HUES48 (cell line): ENCODE data around the gene TPM4.

Experiments used
- H3K27ac ChIP-seq: one replicate; pipeline ENCODE4 v1.7.0; 2013; ENCODE audit warnings: low read depth, low read length, inconsistent platforms
- H3K27me3 ChIP-seq: 2 replicates; pipeline ENCODE4 v1.6.1; 2013; ENCODE audit warnings: mild to moderate bottlenecking, low read length; ENCODE audit not compliant: control insufficient read depth, insufficient read depth
- H3K36me3 ChIP-seq: 2 replicates; pipeline ENCODE4 v1.6.1; 2013; ENCODE audit warnings: low read length; ENCODE audit not compliant: control insufficient read depth, insufficient read depth
- H3K4me1 ChIP-seq: 2 replicates; pipeline ENCODE4 v1.6.1; 2013; ENCODE audit warnings: mild to moderate bottlenecking, low read length; ENCODE audit not compliant: control insufficient read depth, insufficient read depth
- H3K4me3 ChIP-seq: 2 replicates; pipeline ENCODE4 v1.5.1; 2013; ENCODE audit warnings: mild to moderate bottlenecking, low read depth, low read length
- H3K9ac ChIP-seq: 2 replicates; pipeline ENCODE4 v1.6.1; 2013; ENCODE audit warnings: mild to moderate bottlenecking, low read depth, low read length, moderate library complexity
- H3K9me3 ChIP-seq: 2 replicates; pipeline ENCODE4 v1.6.1; 2013; ENCODE audit warnings: low read length; ENCODE audit not compliant: control insufficient read depth, insufficient read depth

Gene TPM4

DNA sequence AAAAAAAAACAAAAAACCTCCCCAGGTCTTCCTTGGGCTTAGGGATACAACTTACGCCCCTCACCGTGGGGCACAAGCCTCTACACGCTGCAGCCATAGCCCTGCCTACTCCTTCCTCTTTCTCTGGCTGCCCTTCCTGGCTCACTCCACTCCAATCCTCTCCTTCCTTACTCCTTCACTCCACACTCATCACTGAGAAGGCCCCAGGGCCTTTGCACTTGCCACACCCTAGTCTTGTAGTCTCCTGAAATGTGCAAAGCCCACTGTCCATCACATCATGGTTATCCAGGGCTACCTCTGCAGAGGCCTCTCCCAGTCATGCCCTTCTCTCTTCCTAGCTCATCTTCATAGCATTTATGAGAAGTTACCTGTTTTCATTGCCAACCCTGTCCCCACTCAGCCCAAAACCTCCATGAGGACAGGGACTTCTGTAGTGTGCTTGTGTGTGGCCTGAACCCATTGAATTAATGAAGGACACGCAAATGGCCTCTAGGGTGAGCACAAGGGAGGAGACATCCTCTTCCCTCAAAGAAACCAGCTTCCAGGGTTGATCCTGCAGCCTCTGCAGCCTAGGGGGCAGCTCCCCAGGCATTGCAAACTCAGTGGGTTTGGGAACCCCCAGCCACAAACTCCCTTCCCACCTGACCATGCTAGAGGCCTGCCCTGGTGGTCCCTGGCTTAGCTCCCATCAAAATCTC is 59.3 kb downstream of the TPM4 start:
- Histone ChIP-seq H3K36me3 (peaks cover 36% of the 10 kb centered on the region), H3K27ac (no peak overlapping the region), H3K9me3 (no peaks in the 10 kb centered on the region), H3K27me3 (no peaks in the 10 kb centered on the region), H3K9ac (no peak overlapping the region), H3K4me1 (no peaks in the 10 kb centered on the region), H3K4me3 (no peak overlapping the region)

DNA sequence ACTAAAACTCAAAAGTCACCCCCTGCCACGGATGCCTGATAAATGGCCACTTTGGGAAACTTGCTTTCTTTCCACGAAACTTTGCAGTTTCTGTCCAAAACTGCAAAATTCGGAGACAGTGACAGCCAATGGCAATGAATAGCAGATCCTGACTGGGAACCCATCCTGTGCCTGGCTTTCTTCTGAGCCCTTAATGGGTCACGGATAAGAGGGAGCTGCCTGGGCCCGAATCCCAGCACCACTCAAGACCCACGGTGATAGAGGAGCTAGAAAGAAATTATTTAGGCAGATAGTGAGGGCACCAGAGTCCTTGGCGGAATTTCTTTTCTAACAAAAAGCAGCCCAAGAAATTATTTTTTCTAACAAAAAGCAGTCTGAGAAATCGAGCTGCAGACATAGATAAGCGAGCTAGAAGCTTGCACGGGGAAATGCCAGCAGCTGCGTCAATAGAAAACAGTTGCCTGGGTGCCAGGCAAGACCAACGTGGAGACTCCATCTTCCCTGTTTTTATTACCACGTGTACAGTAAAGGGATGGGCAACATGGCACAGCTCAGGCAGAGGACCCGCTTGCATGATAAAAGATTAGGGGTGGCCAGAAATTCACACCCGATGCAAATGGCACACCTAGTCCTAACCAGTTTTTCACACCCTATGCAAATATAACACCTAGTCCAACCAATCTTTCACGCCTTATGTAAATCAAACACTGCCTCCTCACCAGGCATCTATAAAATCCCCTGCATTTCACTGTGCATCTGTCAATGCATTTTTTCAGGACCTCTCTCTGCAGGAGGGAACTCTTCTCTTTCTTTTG is 60.1 kb downstream of the TPM4 start:
- Histone ChIP-seq H3K9ac (no peak overlapping the region), H3K36me3 (peaks cover 33% of the 10 kb centered on the region), H3K4me1 (no peaks in the 10 kb centered on the region), H3K27ac (no peak overlapping the region), H3K27me3 (no peaks in the 10 kb centered on the region), H3K4me3 (no peak overlapping the region), H3K9me3 (no peaks in the 10 kb centered on the region)

GRCh38 chr19:16139752-16140151 is 63.5 kb downstream of the TPM4 start:
- Histone ChIP-seq H3K4me3 (no peak overlapping the region), H3K9me3 (no peaks in the 10 kb centered on the region), H3K9ac (no peak overlapping the region)

GRCh38 chr19:16141043-16141442 is 64.7 kb downstream of the TPM4 start:
- H3K4me3 ChIP-seq: no peak overlapping the region
- H3K27ac ChIP-seq: no peak overlapping the region
- no peaks in the 10 kb centered on the region for H3K9me3 ChIP-seq
- no peak overlapping the region for H3K9ac ChIP-seq
- H3K36me3 ChIP-seq: no peaks in the 10 kb centered on the region
- H3K27me3 ChIP-seq: no peaks in the 10 kb centered on the region
- H3K4me1 ChIP-seq: peaks cover 8% of the 10 kb centered on the region; the same call in 1 of the 2 replicates

More at GRCh38 chr19:16139752-16140151, 63.5 kb downstream of the TPM4 start:
- Histone ChIP-seq H3K36me3 (no peaks in the 10 kb centered on the region), H3K27me3 (no peaks in the 10 kb centered on the region), H3K4me1 (peaks cover 8% of the 10 kb centered on the region; the same call in 1 of the 2 replicates), H3K27ac (no peak overlapping the region)

DNA sequence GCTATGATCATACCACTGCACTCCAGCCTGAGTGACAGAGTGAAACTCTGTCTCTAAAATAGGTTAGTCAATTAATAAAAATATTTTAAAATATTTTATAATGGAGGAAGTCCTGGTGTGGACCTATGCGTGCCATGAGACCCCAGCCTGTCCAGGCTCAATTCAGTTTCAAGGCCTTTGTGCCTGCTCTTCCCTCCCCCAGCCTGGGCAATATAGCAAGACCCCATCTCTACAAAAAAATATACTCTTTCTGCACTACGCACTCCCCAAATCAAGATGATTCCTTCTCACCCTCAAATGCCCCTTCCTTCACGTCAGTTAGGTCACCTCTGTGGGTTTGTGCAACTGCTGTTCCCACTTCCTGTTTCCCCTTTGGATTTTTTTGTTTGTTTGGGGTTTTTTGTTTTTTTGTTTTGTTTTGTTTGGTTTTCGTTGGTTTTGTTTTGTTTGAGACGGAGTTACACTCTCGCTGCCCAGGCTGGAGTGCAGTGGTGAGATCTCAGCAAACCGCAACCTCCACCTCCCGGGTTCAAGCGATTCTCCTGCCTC is 65.8 kb downstream of the TPM4 start:
- Histone ChIP-seq H3K27ac (no peak overlapping the region), H3K4me3 (no peak overlapping the region)

DNA sequence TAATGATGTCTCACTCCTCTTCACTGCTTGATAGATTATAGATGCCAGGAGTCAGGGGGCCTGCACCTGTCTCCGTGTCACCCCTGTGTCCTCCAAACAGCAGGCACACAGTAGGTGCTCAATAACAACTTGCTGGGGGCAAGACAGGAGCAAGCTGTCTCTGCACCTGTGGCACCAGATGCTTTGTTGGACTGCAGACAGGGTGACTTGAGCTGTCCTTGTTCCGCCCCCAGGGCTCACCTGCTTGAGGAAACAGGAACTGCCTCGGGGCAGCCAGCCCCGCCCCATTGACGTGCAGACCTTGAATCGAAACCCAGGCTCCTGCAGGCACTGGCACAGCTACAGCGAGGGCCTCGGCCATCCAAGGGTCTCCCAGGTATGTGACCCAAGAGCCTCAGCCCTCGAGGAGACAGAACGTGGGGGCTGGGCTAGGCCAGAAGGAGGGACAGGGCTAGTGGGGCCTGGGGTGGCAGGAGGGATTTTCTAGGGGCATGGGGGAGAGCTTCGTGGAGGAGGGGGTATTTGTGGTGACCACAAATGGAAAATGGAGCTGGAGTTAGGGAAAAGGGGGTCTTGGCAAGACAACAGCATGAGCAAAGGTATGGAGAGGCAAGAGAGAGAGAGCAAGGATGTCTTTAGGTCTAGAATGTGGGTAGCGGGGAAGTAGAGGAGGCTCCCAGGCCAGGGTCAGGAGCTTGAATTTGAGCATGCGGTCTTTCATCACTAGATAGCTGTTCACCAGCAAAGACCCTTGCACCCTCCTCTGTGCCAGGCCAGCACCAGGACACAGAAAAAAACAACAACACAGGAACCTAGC is 67.3 kb downstream of the TPM4 start, which contains the start of gene HSH2D:
Gene HSH2D (plus strand): TSS at position 287 of the 817 bp plus-strand sequence. CDS start 5,066 bp downstream, outside the sequence.
- no peaks in the 10 kb centered on the region for H3K27me3 ChIP-seq
- no peaks in the 10 kb centered on the region for H3K36me3 ChIP-seq
- peaks cover 8% of the 10 kb centered on the region; the same call in 1 of the 2 replicates for H3K4me1 ChIP-seq
- no peaks in the 10 kb centered on the region for H3K9me3 ChIP-seq
- no peak within 1 kb of the TSS; the same call in 1 of the 2 replicates for H3K4me3 ChIP-seq
- no peak within 1 kb of the TSS for H3K9ac ChIP-seq
- no peak within 1 kb of the TSS for H3K27ac ChIP-seq

More for the DNA sequence above, 65.8 kb downstream of the TPM4 start:
- Histone ChIP-seq H3K9ac (no peak overlapping the region), H3K9me3 (no peaks in the 10 kb centered on the region), H3K27me3 (no peaks in the 10 kb centered on the region), H3K36me3 (no peaks in the 10 kb centered on the region), H3K4me1 (peaks cover 8% of the 10 kb centered on the region; the same call in 1 of the 2 replicates)

DNA sequence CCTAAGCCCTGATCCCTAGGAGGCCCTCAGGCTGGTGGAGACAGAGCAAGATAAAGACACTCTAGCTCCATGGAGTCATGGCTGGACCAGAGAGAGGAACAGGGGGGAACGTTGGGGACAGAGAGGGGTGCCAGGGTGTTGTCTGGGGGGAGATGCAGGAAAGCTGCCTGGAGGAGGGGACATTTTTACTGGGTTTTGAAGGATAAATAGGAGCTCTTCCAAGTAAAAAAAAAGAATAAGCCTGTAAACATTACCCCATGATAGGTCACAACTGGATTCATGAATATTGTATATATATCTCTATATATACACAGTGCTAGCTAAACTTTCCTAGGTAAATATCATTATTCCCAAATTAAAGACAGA is 67.9 kb downstream of the TPM4 start:
- Histone ChIP-seq H3K4me3 (no peak overlapping the region), H3K9ac (no peak overlapping the region), H3K4me1 (peaks cover 8% of the 10 kb centered on the region; the same call in 1 of the 2 replicates), H3K27me3 (no peaks in the 10 kb centered on the region), H3K27ac (no peak overlapping the region), H3K36me3 (no peaks in the 10 kb centered on the region), H3K9me3 (no peaks in the 10 kb centered on the region)

DNA sequence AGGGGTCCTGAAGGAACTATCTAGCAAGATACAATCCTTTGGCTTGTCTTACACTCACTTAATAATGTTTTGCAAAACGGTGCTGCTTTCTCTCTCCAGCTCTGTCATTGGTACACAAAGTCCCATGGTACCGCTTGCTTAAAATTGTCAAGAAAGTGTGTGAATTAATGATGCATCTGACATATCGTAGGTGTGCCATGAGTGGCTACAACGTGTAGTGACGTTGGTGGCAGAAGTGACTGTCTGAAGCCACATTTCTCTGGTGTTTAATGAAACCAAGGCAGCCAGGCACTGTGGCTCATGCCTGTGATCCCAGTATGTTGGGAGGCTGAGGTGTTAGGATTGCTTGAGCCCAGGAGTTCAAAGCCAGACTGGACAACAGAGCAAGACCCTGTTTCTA is 69.8 kb downstream of the TPM4 start:
- Histone ChIP-seq H3K27ac (no peak overlapping the region), H3K27me3 (no peaks in the 10 kb centered on the region), H3K4me3 (no peak overlapping the region), H3K9me3 (no peaks in the 10 kb centered on the region), H3K4me1 (peaks cover 8% of the 10 kb centered on the region; the same call in 1 of the 2 replicates), H3K36me3 (no peaks in the 10 kb centered on the region), H3K9ac (no peak overlapping the region)

DNA sequence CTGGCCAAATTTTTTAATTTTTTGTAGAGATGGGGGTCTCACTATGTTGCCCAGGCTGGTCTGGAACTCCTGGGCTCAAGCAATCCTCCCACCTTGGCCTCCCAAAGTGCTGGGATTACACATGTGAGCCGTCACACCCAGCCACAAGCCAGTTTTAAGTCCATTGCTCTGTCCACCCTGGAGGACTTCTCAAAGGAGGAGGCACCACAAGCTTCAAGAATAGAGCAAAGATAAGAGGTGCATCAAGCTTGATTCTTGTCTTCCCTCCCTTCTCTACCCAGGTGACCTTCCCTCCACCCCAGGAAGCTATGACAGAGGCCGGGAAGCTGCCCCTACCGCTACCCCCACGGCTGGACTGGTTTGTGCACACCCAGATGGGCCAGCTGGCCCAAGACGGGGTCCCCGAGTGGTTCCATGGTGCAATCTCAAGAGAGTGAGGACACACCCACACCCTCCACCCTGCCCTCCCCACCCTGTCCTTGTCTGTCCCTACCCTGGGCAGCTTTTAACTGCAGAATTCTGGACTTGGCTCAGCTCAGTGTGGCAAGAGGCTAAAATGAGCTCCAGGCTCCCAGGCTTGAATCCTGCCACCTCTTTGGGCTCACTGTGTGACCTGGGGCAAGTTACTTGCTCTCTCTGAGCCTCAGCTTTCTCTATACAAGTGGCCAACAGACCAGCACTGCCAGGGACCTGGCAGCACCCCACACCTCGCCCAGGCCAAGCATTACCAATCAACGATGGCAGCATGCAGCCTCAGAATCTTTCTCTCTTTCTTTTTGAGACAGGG is 72.3 kb downstream of the TPM4 start:
- Histone ChIP-seq H3K36me3 (no peaks in the 10 kb centered on the region), H3K27ac (no peak overlapping the region), H3K9me3 (no peaks in the 10 kb centered on the region), H3K4me1 (peaks cover 3% of the 10 kb centered on the region; the same call in 1 of the 2 replicates), H3K27me3 (no peaks in the 10 kb centered on the region), H3K9ac (no peak overlapping the region), H3K4me3 (no peak overlapping the region)
